GM12865 (cell line): ENCODE data around the gene SLC48A1.

Experiments
- DNase-seq: peaks from one replicate; pipeline ENCODE4 v3.0.0; 2010; ENCODE audit warnings: low read depth
- H3K4me3 ChIP-seq: 2 replicates; pipeline ENCODE4 v1.5.1; 2011; ENCODE audit warnings: mild to moderate bottlenecking, low read depth, low read length, control low read depth
- TF ChIP-seq, protein P1 (sequence below): IDR thresholded peaks from 2 replicates; pipeline ENCODE4 v1.5.1; 2011; ENCODE audit warnings: low read length, control low read depth, low read depth, inconsistent platforms; ENCODE audit not compliant: insufficient read depth; ENCODE audit errors: missing control alignments

Gene SLC48A1

DNA sequence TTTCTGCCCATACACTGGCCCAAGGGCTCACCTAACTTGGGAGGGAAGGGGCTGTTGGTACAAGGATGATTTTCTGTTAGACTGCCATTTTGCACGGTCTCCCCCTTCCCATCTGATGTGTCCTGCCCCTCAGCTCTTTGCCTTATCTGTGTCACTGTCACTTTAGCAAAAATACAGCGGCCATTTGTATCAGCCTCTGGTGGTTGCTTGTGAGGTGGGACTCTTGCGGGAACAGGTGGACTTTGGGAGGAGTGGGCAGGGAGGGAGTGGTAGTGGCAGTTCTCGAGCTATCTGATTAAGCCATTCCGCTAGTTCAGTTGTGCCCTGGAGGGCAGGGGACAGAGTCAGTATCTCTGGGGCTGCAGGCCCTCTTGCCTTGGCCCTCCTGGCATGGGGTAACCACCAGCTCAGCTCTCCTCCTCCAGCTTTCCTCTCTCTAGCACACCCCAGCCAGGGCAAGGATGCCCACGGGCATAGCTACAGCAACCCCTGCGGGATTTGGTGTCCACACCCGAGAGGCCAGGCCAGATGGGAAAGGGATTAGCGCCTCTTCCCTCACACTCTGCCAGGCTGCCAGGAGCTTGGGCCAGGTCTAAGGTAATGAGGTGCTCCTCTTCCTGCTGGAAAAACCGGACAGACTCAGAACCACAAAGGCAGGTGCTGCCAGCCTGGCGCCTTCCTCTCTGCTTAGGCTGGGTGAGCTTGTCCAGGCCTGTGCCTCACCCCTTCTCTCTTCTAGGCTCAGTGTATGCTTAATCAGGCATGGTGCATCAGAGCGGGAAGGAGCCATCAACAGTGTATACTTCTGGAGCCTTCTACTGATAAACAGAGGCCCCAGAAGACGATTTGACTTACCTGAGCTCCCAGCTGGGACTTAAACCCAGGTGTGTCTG is 8.7 kb downstream of the SLC48A1 start:
- H3K4me3 ChIP-seq = no peak overlapping the region
- TF ChIP-seq, protein P1, sequence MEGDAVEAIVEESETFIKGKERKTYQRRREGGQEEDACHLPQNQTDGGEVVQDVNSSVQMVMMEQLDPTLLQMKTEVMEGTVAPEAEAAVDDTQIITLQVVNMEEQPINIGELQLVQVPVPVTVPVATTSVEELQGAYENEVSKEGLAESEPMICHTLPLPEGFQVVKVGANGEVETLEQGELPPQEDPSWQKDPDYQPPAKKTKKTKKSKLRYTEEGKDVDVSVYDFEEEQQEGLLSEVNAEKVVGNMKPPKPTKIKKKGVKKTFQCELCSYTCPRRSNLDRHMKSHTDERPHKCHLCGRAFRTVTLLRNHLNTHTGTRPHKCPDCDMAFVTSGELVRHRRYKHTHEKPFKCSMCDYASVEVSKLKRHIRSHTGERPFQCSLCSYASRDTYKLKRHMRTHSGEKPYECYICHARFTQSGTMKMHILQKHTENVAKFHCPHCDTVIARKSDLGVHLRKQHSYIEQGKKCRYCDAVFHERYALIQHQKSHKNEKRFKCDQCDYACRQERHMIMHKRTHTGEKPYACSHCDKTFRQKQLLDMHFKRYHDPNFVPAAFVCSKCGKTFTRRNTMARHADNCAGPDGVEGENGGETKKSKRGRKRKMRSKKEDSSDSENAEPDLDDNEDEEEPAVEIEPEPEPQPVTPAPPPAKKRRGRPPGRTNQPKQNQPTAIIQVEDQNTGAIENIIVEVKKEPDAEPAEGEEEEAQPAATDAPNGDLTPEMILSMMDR = no peak
- no peak for DNase-seq

DNA sequence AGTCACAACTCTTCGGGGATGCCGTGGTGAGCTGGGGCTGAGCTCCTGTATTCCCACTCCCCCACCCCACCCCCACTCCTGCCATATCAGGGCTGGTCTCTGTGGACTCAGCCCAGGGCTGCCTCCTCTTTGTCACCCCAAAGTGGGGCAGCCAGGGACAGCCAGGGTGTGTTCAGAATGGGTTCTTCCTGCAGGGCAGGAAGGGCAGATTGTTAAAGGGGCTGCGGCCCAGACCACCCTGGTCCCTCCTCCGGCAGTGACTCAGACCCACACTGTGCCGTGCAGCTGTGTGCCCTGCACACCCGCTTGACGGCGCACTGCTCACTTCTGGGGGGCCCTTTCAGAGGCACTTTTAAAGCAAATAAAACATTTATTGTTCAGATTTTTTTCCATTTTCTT is 9.3 kb downstream of the SLC48A1 start:
- TF ChIP-seq, protein P1 = no peak
- DNase-seq = no peak
- H3K4me3 ChIP-seq = no peak overlapping the region

DNA sequence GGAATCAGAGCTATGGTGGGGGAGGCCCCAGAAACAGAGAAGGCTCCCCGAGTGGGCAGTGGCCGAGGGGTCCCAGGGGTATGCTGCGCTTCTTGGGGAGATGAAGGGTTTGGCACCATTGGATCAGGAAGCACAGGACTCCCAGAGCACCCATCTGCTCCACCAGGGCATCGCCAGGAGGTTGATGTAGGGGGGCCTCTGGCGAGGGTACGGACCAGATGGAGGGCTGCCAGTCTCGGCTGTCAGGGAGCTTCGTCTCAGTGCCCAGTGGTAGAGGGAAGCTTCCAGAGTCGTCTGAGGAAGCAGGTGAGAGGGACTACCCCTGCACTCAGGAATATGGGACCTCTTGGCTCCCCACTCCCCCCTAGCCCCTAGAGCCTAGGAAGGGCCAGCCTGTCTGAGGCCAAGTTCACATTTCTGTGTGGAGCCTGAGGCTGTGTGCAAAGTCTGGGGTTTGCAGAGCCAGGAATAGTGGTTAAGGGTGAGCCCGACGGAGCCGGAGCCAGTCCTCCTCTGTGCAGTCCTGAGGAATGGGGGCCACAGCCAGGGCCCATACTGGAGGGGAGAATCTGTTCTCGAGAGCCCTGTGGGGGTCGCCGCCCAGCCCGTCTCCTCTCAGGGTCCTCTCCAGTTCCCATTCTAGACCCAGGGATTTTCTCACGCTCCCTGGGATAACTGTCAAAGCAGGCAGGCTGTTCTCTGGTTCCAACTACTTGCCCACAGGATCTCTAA is 10.2 kb downstream of the SLC48A1 start:
- DNase-seq = no peak
- no peak overlapping the region for H3K4me3 ChIP-seq
- TF ChIP-seq, protein P1 = no peak

DNA sequence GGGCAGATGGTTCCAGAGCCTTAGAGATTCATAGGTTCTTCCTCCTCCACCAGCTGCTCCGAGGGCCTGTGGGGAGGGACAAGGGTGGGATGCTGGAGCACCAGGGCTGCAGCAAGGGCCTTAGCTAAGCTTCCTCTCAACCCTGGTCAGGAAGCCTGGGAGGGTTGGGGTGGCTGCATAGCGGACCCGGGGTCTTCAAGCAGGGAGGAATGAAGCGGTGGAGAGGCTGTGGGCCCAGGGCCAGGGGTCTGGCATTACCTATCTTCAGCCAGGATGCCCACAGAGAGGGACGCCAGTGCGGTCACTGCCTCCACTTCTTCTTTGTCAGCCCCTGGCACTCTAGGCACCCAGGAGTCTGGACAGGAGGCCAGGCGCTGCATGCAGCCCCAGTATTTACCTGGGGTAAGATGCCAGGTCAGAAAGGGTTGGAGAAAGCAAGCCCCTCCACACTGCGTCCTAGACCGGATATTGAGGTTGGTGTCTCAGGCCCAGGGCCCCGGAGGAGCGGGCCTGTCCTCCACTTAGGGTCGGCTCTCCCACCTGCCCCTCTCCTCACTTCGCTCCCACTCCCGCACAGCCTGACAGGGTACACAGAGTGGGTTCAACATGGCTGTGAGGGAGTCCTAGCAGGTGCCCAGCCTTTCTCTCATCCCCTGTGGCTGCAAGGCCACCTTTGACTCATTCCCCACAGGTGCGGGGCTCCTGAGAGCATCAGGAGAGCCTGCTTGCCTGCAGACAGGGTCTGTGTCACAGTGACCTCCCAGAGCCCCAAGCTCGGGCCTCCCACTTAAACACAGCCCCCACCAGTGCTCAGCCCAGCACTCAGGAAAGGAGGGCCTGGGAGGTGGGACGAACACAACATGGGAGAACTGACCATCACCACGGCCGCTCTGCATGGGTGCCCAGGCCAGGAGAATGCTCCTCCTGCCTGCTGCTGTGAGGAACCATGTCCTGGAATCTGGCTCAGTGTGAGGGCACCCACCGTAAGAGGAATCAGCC is 11.1 kb downstream of the SLC48A1 start:
- TF ChIP-seq, protein P1 = no peak
- DNase-seq = no peak
- no peak overlapping the region for H3K4me3 ChIP-seq

DNA sequence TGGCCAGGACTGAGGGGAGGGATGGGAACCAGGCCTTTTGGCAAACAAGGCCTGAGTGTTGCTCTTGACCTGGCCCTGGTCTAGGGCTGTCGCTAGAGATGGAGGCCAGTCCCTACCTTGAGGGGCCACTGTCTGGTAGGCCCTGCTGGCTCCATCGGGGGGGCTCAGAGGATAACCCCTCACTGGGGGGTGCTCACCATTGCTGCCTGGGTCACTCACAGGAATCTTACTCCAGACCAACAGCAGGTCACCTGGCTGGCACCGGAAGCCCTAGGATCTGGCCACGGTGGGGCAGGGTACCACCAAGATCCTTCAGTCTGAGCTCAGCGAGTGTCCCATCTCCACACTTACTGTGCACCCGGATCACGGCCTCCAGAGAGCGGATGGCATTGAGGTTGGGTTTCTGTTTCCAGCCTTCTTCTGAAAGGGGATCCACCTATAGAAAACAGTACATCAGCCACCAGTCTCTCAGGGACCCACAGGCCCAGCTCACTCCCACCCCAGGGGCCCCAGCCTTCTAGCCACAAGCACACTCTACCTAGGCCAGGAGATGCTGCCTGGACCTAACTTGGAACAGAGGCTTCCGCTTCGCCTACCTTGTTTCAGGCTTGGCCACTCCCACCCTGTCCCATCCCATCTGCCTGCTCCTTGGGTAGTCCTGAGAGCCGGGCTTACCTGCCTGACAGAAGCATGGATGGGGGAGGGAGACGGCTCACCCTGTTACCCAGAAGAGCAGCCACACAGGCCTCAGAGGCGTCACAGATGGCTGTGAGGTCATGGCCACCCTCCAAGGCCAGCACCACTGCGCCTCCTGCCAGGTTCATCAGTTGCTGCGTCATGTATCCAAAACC is 12.2 kb downstream of the SLC48A1 start:
- no peak overlapping the region for H3K4me3 ChIP-seq
- TF ChIP-seq, protein P1 = no peak
- DNase-seq = no peak
